LNCaP clone FGC (cell line): ENCODE results near the gene EML6.

Experiments
- DNase-seq: peaks from one replicate; pipeline ENCODE4 v3.0.0-alpha.2; 2011; ENCODE audit warnings: low read depth
- H3K4me3 ChIP-seq: 2 replicates; pipeline ENCODE4 v1.5.1; 2011; ENCODE audit warnings: mild to moderate bottlenecking, low read depth, low read length, control low read depth
- CTCF ChIP-seq: IDR thresholded peaks from 2 replicates; pipeline ENCODE4 v1.5.1; 2012; ENCODE audit warnings: mild to moderate bottlenecking; ENCODE audit not compliant: control insufficient read depth, insufficient read depth; ENCODE audit errors: extremely low read depth

Gene EML6

GRCh38 chr2:54967269-54967668 is 243.8 kb downstream of the EML6 start:
- DNase-seq: no peak
- no peak for TF ChIP-seq CTCF
- H3K4me3 ChIP-seq: no peak overlapping the region

DNA sequence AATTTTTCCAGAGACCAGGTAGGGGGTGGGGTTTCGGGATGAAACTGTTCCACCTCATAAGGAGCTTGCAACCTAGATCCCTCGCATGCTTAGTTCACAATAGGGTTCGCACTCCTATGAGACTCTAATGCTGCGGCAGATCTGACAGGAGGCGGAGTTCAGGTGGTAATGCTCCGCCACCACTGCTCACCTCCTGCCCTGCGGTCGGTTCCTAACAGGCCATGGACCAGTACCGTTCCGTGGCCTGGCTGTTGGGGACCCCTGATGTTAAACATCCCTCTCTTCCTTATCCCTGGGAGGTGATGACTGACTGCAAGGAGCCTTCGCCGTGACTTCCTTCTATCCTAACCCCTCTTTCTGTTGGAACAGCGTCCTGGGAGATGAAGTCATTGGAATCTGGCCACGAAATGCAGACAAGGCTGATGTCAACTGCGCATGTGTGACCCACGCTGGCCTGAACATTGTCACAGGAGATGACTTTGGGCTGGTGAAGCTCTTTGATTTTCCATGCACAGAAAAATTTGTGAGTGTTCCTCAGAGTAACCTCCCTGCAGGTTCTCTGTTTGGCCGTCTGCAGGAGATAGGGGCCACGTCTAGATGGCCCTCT is 244.4 kb downstream of the EML6 start:
- TF ChIP-seq CTCF: no peak
- DNase-seq: no peak
- no peak overlapping the region for H3K4me3 ChIP-seq

DNA sequence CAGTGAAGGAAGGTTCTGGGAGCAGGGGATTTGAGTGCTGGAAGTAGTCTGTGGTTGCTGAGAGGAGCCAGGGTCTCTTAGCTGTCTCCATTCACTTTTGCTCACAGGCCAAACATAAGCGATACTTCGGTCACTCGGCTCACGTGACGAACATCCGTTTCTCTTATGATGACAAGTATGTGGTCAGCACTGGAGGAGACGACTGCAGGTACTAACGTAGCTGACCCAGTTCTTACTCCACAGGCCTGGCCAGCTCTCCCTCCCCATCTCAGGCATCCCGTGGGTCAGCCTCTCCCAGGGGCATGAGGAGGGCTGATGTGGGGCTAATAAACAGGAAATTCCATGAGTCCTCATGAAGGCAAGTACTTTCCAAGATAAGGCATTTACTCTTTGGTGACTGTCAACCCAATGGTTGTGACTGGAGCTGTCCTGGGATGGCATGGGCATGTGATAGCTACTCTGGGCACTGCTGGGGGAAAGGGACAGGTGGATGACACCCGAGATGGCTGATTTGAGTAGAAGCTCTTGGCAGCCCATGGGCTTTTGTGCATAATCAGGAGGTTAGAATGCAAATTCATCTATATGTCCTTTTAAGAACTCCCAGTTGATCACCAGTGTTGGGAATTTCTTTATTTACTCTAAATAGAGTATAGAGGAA is 245.2 kb downstream of the EML6 start:
- no peak overlapping the region for H3K4me3 ChIP-seq
- DNase-seq: no peak
- TF ChIP-seq CTCF: no peak

DNA sequence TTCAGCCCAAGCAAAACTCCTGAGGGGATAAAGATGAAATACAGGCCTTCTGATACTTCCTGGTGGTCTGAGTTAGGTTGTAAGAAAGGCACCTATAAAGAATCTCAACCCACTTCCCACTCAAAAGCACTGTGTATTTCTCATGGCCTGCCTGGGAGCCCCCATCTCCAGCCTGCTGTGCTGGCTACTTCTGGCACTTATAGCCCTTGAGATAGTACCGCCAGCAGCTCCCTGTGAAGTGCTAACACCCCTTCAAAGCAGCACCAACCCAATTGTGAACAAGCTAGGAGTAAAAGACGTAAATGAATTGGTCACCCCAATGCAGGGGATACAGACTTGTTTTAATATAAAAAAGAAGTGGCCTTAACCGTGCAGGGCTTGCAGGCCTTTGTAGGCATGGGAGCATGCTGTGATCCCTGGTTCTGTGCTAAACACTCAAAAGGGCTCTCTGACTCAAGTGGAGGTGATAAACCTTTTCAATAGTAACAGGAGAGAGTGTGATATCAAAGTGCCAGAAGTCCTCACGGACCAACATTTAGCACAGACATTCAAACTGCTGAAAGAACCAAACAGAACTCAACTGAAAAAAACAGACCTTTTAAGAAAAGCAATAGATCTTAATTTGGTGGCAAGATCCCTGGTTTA is 246.0 kb downstream of the EML6 start:
- DNase-seq: no peak
- no peak overlapping the region for H3K4me3 ChIP-seq
- TF ChIP-seq CTCF: no peak

DNA sequence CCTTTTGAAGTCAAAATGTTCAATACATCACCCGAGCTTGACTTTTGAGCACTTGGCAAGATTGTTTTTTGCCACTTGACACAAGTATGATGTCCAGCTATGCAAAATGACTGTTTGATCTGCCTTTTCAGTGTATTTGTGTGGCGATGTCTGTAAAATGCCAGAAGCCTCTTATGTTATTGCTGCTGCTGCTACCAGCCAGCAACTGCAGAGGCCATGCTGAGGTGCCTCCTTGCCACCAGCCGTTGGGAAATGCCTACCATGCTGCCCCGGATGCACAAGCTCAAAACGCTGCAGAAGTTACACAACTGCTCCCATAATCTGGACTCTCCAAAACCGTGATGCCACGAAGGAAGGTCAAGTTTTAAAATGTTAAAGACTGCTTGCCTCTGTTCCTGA is 246.5 kb downstream of the EML6 start:
- no peak overlapping the region for H3K4me3 ChIP-seq
- DNase-seq: no peak
- no peak for TF ChIP-seq CTCF

- DNase-seq: no peak
- no peak overlapping the region for H3K4me3 ChIP-seq
- no peak for TF ChIP-seq CTCF
Observed at GRCh38 chr2:54975175-54975574, 251.7 kb downstream of the EML6 start.
